GM12891 (cell line): ENCODE data around the gene MYORG.

Source experiments
- POLR2A ChIP-seq: IDR thresholded peaks from 2 replicates; pipeline ENCODE4 v1.6.1; 2011; ENCODE audit warnings: low read depth, low read length, control low read depth
- POLR2AphosphoS5 ChIP-seq: IDR thresholded peaks from 2 replicates; pipeline ENCODE4 v1.6.1; 2011; ENCODE audit warnings: low read depth, low read length, control low read depth

DNA sequence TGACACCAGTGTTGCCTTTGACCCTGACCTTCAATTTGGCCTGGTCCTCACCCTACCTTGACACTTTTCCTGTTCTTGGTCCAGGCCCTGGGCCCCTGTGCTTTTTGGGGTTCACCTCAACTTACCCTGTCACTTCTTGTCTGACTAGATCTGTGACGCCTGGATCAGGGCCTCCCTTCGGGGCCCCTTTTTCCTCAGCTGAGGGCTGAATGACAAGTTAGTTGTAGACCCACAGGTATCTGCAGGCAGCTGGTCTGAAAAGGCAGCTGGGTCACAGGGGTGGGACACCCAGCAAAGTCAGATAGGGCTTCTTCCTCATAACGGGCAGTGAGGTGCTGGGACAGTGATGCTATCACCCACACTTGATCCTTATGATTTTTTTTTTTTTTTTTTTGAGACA is 10.0 kb upstream of the MYORG start:
- no peak for TF ChIP-seq POLR2AphosphoS5
- no peak for TF ChIP-seq POLR2A
